Stimulated activated CD8-positive, alpha-beta memory T cell treated with anti-CD3 and anti-CD28 coated beads, Interleukin-12 subunit alpha, Interleukin-12 subunit beta, amount 100 ng/mL, for 4 hours (primary cell): ENCODE results near the gene SLC35F1.
"Not testable (repeated sequence)": the region's sequence is repeated elsewhere in the genome, so short reads cannot be mapped to it uniquely, and the experiment has no call there.

Experiments
- DNase-seq: peaks from one replicate; pipeline ENCODE4 v3.0.0-alpha.2; 2020; ENCODE audit warnings: low read depth

Gene SLC35F1

GRCh38 chr6:117906958-117907600 lies at the start of gene SLC35F1:
SLC35F1 (plus strand) TSS chr6:117907264.
- no peak for DNase-seq

- DNase-seq: not testable (repeated sequence)
These were observed 48.5 kb upstream of the SLC35F1 start for GRCh38 chr6:117858601-117859000.

GRCh38 chr6:117861545-117861944 lies 45.5 kb upstream of the SLC35F1 start:
- no peak for DNase-seq

GRCh38 chr6:117866561-117866960 lies 40.5 kb upstream of the SLC35F1 start:
- DNase-seq: no peak

- no peak for DNase-seq
These were observed 36.4 kb upstream of the SLC35F1 start for GRCh38 chr6:117870486-117871242.

- no peak for DNase-seq
These were observed 26.2 kb upstream of the SLC35F1 start for GRCh38 chr6:117880824-117881223.

GRCh38 chr6:117890172-117890571 lies 16.9 kb upstream of the SLC35F1 start:
- no peak for DNase-seq

DNA sequence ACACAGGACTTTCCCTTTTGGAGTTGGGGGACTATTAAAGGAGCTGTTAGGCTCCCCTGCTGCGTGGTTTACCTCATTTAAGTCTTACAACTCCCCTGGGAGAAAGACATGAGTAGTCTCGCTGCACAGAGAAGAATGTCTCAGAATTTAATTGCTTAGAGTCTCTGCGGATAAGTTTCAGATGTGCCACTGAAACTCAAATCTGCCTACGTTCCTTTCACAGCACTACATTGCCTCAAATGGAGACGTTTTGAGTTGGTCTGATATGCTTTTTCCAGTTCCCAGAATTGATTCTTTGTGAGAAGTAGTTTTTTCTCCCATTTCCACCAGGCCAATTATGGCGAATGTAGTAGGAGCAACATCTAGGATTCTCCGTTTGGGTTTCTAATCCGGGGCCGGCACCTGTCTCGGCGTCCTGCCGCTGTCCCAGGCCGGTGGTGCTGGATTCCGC lies 532 bp upstream of the SLC35F1 start:
- DNase-seq: no peak

DNA sequence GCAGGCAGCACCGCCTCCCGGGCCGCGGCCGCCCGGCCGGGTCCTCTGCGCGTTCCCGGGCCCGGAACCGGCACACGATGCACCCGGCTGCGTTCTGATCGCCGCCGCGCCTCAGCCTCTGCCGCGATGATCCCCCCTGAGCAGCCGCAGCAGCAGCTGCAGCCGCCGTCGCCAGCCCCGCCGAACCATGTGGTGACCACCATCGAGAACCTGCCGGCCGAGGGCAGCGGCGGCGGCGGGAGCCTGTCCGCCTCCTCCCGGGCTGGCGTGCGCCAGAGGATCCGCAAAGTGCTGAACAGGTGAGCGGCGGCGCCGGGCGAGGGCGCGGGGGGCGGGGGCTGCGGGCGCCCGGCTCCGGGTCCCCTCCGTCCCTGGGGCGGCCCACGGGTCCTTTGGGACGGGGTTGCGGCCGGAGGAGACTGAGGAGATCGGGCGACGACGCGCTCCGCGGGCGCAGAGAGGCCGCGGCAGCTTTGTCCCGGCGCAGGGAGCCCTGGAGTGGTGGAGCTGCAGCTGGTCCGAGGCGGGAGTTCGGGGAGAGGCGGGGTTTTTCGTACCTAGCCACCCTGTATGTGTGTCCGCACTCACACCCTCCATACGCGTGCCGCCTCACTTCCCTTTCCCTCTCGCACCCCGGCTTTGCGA lies 659 bp downstream of the SLC35F1 start:
- DNase-seq: no peak

GRCh38 chr6:117908246-117909068 lies 1.4 kb downstream of the SLC35F1 start:
- DNase-seq: no peak

GRCh38 chr6:117909638-117910037 lies 2.6 kb downstream of the SLC35F1 start:
- DNase-seq: no peak

- no peak for DNase-seq
These were observed 3.5 kb downstream of the SLC35F1 start for GRCh38 chr6:117910549-117910948.

DNA sequence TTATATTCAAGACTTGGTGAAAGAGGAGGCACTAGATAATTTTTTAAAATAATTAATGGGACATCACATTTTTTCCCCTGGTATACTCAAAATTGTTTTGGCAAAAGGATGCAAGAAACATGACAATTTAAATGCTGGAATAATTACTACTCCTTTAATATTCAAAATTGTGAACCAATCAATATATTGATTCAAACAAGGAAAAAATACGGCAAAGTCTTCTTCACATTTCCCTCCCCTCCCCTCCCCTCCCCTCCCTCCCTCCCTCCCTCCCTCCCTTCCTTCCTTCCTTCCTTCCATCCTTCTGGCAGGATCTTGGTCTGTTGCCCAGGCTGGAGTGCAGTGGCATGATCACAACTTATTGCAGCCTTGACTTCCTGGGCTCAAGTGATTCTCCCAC lies 4.1 kb downstream of the SLC35F1 start:
- no peak for DNase-seq

- DNase-seq: no peak
These were observed 4.6 kb downstream of the SLC35F1 start for GRCh38 chr6:117911660-117912059.

- no peak for DNase-seq
These were observed 8.8 kb downstream of the SLC35F1 start for GRCh38 chr6:117915846-117916245.

- DNase-seq: no peak
These were observed 9.4 kb downstream of the SLC35F1 start for GRCh38 chr6:117916483-117916882.

DNA sequence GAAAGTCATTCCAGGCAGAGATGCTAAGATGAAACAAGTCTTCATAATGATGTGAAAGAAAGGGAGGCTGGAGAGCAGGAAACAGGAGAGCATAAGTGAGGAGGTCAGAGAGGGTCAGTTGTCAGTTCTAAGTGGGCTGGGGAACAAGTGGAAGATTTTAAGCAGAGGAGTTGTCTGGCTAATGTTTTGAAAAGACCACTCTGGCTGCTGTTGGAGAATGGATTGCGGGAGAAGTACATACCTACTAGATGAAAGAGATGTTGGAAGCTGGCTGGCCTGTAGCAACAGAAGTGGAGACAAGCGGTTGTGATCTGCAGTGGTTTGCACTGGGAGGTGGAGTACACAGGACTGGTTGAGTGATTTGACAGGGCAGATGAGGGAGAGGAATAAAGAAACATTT lies 10.1 kb downstream of the SLC35F1 start:
- DNase-seq: no peak

DNA sequence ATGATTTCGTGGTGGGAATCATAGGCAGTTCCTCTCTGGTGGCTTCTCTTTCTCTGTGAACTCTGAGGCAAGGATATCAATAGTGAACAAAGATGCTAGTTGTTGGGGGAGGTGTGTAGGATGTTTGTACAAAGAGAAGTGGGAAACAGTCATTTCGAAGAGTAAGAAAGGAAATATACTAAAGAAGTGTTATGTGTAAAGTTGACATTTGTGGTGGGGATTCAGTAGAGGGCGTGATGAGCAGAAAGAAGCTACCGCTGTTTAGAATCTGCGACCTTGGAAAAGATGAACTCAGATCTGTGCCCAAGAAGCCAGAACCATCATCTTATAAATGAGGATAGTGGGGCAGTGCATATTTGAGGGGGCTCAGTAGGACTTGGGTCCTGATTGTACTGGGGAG lies 11.4 kb downstream of the SLC35F1 start:
- no peak for DNase-seq

DNA sequence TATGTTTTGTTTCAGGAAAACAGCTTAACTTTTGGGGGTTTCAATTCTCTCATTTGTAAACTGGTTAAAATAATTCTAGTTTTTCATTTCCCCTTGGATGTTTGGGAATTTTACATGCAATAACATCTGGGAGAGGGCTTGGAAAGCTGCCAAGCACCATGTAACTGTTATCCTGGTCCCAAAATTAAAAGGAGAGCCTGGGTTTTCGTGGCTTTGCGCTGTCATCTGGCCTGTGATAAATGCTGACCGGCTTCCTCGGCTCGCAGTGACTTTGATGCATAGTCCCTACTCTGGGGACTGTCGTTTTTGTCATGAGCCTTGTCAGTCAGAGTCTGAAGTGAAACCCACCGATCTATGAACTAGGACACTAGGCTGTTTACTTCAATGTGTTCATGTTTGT lies 12.2 kb downstream of the SLC35F1 start:
- DNase-seq: no peak

DNA sequence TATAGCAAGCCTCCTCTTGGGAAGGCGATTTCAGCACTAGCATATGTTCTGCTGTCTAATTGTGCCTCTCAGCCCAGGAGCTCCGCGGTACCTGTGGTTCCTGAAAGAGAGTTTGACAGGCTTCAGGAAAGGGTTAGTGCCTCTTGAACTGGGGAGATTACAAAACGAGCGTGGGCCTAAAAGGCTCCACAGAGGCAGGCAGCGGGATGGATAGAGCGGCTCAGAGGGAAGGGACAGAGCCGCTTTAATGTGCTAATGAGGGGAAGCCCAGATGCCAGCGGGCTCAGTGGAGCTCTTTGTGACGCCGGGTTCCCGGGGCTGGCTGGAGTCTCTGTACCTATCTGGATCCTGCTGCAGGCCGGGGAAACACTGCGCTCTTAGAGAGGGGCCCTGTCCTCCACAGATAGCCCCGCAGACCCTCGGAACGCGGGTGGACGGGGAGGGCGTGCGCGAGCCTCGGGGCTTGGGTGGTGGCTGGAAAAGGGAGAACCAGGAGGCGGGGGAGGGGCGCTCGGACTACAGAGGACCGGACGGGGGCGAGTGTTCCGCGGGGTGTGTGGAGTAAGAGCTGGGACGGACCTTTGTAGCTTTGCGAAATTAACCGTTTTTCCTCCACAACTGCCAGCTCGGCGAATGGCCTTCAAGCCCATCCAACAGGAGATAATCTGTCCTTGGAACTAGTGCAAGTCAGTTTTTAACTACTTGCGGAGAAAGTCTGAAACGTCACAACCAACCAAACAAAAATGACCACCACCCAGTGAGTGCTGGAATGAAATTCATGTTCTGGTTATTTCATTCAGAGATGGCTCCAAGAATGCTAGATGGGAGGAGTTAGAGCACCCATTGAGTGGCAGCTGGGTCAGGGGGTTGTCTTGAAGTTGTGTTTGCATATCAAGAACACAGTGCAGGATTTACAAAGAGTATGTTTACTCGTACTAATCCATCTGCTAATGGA lies 13.0 kb downstream of the SLC35F1 start:
- no peak for DNase-seq

DNA sequence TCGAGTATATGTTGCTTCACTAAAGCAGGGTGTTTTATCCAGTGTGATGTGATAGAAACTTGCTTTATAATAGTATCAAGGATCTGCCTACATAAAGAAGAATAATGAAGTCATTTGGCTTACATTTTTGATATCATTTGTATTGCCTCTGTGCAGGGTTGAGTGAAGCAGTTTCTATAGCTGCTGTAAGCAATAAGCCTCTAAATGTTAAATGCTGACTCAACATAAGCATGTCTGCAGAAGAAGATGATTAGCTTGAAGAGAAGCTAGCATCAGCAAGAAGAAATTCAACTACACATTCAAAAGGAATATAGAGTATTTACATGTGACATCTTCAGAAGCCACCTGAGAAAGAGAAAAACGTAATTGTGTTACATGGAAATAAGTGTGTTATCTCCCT lies 17.6 kb downstream of the SLC35F1 start:
- DNase-seq: no peak
